HG03571 (cell line): Measurements from ENCODE around the gene GXYLT2.
A peak's percentile ranks its signal among the peaks of the same experiment; 100 is the strongest.

ENCODE experiments used
- ATAC-seq: cut with Tn5 transposase; IDR thresholded peaks from one replicate; pipeline ENCODE4 v1.9.1; 2021; ENCODE audit not compliant: unreplicated experiment

Gene GXYLT2

GRCh38 chr3:72887705-72888545 lies at the start of gene GXYLT2:
Gene GXYLT2 (plus strand): TSS chr3:72888046. CDS start chr3:72888234, 188 bp downstream.
- no peak for ATAC-seq

DNA sequence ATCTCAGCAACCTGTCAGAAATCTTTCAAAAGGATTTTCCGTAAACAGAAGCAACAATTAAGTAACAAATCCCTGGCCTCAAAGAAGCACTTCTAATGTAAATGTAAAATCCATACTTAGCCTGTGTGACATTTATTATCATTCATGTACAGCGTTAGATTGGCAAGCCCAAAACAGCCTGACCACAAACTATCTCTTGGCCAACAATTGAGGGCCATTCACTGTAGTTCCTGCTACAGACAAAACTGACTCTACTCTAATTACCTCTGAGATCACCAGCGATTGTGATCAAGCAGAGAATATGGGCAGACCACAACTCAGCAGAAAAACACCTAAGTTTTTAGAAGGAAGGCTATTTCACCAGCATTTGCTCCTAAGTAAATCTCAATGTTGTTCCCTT lies 48.8 kb upstream of the GXYLT2 start:
- no peak for ATAC-seq

GRCh38 chr3:72844436-72844993 lies 43.3 kb upstream of the GXYLT2 start:
- ATAC-seq: no peak

DNA sequence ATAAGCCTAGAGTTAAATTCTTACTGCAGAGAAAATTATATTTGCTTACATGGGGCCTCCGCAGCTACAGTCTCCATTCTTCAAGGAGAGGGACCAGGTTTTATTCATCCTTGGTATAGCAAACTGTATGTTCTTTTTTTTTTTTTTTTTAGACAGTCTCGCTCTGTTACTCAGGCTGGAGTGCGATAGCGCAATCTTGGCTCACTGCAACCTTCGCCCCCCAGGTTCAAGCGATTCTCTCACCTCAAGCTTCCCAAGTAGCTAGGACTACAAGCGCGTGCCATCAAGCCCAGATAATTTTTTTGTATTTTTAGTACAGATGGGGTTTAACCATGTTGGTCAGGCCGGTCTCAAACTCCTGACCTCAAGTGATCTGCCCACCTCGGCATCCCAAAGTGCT lies 41.7 kb upstream of the GXYLT2 start:
- ATAC-seq: no peak

- ATAC-seq: no peak
Observed at GRCh38 chr3:72847282-72847681, 40.6 kb upstream of the GXYLT2 start.

- ATAC-seq: peak; percentile 84
Observed at GRCh38 chr3:72847751-72848702, 39.8 kb upstream of the GXYLT2 start, which contains the start of gene SHQ1. Gene SHQ1 (minus strand): TSS chr3:72848445. CDS start chr3:72848340, 105 bp downstream.

- peak; percentile 38 for ATAC-seq
Observed at GRCh38 chr3:72848703-72849081, 39.2 kb upstream of the GXYLT2 start.

- no peak for ATAC-seq
Observed at GRCh38 chr3:72855001-72855400, 32.8 kb upstream of the GXYLT2 start.

- no peak for ATAC-seq
Observed at GRCh38 chr3:72860053-72860452, 27.8 kb upstream of the GXYLT2 start.

GRCh38 chr3:72860846-72861245 lies 27.0 kb upstream of the GXYLT2 start:
- ATAC-seq: no peak

DNA sequence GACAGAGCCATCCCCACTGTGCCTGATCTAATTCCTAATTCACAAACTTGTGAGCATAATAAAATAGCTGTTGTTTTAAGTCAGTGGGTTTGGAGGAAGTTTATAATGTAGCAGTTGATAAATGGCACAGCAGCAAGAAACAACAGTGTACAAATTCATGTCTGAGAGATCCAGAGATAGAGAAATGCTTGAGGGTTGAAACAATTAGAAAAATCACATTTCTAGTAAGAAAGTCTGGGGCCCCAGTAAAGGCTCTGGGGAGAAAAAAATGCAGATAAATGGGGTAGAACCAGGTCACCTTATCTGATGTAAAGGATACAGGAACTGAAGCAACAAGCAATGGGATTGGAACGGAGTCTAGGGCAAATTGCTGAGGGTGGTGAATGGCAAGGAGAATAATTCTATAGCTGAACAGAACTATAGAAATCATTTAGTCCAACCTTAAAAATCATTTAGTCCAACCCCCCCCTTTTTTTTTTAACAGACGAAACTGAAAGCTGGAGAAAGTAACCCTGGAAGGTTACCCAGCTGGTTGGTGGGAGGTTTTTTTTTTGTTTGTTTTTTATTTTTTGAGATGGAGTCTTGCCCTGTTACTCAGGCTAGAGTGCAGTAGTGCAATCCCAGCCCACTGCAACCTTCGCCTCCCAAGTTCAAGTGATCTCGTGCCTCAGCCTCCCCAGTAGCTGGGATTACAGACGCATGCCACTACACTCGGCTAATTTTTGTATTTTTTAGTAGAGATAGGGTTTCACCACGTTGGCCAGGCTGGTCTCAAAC lies 25.3 kb upstream of the GXYLT2 start:
- ATAC-seq: no peak

GRCh38 chr3:72872183-72872582 lies 15.7 kb upstream of the GXYLT2 start:
- no peak for ATAC-seq

GRCh38 chr3:72887343-72887704 lies 522 bp upstream of the GXYLT2 start:
- ATAC-seq: no peak

DNA sequence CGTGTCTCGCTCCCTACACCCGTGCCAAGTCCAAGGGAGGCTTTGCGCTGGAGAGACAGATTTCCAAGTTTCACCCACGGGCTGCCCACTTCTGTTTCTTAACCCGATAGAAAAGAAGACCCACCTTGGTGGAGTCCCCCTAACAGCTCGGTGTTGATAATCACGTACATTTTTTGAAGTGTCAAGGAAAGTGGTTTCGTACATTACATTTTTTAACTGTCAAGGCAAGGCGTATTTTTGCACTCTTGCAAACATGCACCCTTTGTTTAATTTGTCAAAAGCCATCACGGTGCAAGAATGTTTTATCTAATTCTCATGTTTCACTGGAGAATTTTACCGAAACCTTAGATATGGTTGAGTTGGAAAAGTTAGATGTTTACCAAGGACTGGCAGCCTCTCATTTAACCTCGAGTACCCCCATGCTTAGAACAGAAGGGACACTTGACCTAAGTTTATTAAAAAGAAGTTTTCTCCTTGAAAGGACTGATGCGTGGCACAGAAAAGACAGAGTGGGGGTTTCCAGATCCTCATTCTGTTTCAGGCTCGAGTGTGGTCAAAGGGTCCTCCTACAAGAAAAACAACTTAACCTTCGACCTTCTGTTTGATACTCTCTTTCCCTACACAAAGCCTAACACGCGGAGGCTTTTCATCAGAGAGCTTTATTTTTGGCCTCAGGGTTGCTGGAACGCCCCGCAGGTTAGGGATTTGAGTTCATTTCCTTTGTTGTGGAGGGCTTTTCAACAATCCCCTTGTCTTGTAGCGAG lies 882 bp downstream of the GXYLT2 start:
- ATAC-seq: no peak

DNA sequence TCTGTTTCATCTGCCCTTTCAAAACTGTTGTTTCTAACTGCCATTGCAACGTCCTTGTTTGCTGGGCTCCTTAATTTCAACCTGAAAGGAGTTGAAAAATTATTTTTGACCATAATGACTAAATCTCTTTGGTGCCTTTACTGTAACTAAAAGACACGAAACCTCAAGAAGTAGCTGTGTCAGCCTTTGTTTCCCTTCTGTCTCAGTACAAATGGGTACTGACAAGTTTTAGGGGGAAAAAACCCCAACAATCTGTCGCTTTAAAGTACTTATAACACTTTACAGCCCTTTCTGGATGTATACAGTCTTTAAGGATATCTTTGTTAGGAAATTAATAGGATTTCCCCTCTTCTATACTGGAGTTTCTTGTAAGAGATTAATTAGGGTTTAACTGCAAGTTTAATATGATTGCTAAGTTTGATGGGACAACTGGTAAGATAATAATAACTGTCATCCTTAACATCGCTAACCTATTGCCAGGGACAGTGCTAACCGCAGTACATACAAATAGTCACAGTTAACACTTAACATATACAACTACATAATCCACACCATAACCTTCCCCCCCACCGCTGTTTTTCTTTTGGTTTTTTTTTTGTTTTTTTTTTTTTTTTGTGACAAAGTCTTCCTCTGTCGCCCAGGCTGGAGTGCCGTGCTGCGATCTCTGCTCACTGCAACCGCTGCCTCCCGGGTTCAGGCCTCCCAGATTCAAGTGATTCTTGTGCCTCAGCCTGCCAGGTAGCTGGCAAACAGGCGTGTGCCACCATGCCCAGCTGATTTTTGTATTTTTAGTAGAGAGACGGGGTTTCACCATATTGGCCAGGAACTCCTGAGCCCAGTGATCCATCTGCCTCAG lies 1.7 kb downstream of the GXYLT2 start:
- ATAC-seq: no peak

- no peak for ATAC-seq
Observed at GRCh38 chr3:72890166-72890925, 2.5 kb downstream of the GXYLT2 start.

DNA sequence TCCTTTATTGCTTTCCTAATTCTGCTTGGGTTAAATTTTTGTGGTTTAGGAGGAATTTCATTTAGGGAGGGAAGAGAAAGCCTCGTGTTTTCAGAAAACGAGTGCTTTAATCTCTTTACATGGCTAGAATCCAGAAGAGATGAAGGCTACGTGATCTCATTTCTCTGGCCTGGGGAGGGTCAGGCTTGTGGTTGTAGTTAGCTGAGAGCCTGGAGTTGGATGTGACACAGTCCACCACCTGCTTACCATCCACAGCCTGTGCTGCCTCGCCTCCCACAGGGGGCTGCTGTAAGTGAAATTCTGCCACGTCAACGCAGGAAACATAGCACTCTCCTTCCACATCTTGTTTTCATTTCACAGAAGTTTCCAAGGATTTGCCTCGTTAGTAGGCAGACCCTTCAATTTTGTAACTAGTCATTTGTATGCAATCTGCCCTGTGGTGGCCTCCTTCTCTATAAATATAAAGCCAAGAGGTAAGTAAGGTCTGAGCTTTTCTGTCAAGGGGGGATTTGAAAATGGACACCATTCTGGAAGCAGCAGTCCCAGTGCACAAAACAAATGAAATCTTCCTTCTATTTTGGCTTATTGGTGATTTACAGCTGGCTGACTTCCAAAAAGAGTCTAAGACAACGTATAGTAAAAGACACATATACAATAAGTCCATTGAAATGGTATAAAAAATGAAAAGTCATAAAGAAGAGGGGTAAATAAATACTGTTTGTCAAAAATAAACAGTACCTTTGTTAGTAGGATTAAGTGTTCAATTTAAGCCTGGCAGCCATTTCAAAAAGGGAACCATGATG lies 3.4 kb downstream of the GXYLT2 start:
- ATAC-seq: no peak
